C4-2B (cell line): ENCODE data around the gene DIRAS2.

Source experiments
- ZFX ChIP-seq: fragments of 450-650 bp; IDR thresholded peaks from 2 replicates; pipeline ENCODE4 v1.6.1; 2017
- TF ChIP-seq, protein P1 (sequence below): fragments of 450-650 bp; conservative IDR thresholded peaks from 2 replicates; pipeline ENCODE4 v1.5.1; 2017; ENCODE audit warnings: mild to moderate bottlenecking

DNA sequence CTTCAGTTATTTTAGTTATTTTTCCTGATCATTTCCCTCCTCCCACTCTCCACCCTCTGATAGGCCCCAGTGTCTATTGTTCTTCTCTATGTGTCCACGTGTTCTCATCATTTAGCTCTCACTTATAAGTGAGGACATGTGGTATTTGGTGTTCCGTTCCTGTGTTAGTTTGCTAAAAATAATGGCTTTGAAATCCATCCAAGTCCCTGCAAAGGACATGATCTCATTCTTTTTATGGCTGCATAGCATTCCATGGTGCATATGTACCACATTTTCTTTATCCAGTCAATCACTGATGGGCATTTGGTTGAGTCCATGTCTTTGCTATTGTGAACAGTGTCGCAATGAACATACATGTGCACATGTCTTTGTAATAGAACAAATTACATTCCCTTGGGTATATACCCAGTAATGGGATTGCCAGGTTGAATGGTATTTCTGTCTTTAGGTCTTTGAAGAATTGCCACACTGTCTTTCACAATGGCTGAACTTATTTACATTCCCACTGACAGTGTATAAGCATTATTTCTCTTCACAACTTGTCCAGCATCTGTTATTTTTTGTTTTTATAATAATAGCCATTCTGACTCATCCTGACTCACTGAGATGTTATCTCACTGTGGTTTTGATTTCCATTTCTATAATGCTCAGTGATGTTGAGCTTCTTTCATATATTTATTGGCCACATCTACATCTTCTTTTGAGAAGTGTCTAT is 17.2 kb upstream of the DIRAS2 start:
- TF ChIP-seq, protein P1, sequence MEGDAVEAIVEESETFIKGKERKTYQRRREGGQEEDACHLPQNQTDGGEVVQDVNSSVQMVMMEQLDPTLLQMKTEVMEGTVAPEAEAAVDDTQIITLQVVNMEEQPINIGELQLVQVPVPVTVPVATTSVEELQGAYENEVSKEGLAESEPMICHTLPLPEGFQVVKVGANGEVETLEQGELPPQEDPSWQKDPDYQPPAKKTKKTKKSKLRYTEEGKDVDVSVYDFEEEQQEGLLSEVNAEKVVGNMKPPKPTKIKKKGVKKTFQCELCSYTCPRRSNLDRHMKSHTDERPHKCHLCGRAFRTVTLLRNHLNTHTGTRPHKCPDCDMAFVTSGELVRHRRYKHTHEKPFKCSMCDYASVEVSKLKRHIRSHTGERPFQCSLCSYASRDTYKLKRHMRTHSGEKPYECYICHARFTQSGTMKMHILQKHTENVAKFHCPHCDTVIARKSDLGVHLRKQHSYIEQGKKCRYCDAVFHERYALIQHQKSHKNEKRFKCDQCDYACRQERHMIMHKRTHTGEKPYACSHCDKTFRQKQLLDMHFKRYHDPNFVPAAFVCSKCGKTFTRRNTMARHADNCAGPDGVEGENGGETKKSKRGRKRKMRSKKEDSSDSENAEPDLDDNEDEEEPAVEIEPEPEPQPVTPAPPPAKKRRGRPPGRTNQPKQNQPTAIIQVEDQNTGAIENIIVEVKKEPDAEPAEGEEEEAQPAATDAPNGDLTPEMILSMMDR, result no peak
- no peak for TF ChIP-seq ZFX
